M059J (cell line): ENCODE results near the gene CCR6. TPM values are rescaled to one million over a fixed set of nuclear protein-coding genes. Genes with fewer than 3 reads are reported as not detected.
"Not testable (repeated sequence)": the region's sequence is repeated elsewhere in the genome, so short reads cannot be mapped to it uniquely, and the experiment has no call there.

Source experiments
- DNase-seq: peaks from one replicate; pipeline ENCODE4 v3.0.0-alpha.2; 2012; ENCODE audit warnings: low read depth
- total RNA-seq: library from RNA; depleted of rRNA; stranded (reverse); fragments of >200 nt; shearing (Covaris generic); gene quantifications from 2 replicates; pipeline ENCODE4 v1.2.3, GENCODE V29; 2014; rRNA removed

CCR6 gene
- total RNA-seq, 1 experiment from 2014 or later: 0.57 TPM

DNA sequence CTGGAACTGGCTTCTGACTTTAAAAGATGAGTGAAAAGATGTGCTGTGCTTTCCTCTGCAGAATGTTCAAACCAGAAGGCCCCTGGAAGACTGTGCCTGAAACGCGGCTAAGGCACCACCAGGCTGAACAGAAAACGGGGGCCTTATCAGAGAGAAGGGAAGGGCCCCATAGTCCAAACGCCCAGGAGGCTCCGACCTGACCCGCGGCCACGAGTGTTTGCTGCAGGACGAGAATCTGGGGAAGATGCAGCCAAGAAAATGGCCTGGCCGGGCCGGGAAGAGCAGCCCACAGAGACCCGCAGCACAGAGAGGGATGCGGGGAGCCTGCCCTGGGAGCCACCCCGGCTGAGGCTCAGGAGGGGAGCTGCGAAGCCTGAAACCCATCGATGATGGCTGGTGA lies 45.4 kb downstream of the CCR6 start:
- not testable (repeated sequence) for DNase-seq

DNA sequence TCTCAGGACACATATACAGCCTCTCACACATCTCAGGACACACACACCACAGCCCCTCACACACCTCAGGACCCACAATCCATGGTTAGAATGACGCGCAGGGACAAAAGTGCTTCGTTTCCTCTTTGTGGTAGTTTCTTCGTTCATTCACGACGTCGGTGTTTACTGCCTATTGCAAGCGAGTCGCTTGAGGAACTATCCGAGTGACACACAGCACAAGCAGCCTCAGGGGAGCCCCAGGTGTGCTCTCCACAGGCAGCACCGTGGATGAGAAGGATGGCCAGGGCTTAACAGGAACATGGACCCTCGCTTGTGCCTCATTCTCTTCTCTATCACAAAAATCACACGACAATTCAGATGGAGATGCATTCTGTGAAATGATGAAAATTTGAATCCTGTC lies 47.0 kb downstream of the CCR6 start:
- not testable (repeated sequence) for DNase-seq

DNA sequence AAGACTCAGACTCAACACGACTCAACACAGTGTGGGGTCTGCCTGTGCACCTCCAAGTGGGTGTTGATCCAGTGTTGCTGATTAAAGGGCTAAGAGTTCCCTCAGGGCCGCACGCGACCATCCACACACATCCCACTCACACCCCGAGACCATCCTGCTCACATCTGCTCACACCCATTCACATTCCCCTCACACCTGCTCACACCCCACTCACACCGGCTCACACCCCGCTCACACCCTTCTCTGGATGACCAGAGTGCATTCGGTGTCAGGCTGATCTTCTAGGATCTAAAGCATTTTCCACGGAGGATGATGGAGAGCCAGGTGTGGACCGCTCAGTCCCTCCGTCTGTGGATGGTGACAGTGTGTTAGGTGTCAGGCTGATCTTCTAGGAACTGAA lies 48.4 kb downstream of the CCR6 start:
- not testable (repeated sequence) for DNase-seq

DNA sequence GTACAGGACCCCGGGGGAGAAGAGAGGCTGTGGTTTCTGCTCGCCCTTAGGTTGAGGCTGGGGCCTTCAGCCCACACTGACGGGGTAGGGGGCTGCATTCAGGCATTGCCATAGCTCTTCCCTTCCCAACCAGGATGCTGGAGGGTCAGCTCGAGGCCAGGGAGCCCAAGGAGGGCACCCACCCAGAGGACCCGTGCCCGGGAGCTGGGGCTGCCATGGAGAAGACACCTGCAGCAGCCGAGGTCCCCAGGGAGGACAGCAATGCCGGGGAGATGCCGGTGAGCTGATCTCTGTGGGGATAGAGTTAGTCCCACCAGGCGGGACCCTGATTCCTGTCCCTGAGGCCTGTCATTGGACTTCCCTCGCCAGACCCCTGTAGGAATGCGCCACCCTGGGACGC lies 49.1 kb downstream of the CCR6 start:
- not testable (repeated sequence) for DNase-seq

DNA sequence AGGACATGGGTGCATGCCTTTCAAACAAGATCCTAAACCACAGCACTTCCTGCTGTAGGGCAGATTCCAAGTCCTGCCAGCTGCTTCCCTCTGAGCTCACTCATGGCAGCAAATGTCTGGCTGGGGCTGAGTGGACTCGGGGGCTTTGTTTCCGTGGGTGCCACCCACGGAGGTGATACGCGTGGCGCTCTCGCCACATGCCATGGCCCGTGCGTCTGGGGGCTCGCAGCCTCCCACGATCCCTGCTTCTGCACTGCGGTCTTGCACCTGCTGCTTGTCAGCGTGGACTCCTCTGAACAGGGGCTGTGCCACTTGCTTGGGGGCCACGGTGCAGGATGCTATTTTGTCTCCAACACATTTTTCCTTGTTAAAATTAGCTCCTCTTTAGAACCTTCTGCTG lies 54.4 kb downstream of the CCR6 start:
- not testable (repeated sequence) for DNase-seq

DNA sequence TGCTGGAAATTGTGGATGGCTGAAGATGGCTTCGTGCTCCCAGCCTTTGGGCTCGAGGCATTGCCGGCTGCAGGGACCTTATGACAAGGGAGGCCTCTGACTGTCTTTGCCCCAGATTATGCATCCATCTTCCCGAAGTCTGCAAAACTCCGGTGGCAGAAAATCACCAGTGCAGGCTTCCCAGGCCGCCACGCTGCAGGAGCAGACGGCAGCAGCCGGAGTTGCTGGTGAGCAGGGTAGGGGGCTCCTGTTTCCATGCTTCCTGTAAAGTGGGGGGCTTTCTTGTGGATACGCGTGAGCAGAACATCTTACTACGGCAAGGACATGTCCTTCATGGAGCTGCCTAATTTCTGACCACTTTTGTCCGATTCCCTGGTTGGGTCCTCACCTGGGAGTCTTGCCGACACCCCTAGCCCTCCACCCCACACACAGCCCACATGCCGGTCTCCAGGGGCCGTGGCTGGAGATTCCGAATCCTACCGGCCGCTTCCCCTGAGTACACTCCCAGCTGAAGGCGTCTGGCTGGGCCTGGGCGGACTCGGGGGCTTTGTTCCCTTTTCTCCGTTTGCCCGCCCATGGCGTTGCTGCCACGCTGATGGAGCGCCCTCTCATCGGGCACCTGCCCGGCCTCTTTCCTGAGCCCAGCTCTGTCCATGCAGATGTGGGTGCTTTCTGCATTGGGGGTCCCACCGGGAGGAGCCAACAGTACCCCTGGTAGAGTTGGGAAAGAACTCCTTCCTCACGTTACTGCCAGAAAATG lies 56.2 kb downstream of the CCR6 start:
- not testable (repeated sequence) for DNase-seq

GRCh38 chr6:167180086-167180485 lies 57.2 kb downstream of the CCR6 start:
- not testable (repeated sequence) for DNase-seq

GRCh38 chr6:167181351-167181750 lies 58.5 kb downstream of the CCR6 start:
- DNase-seq: not testable (repeated sequence)

GRCh38 chr6:167182913-167183314 lies 60.0 kb downstream of the CCR6 start:
- not testable (repeated sequence) for DNase-seq

- DNase-seq: not testable (repeated sequence)
These were observed 62.2 kb downstream of the CCR6 start for GRCh38 chr6:167185101-167185500.

DNA sequence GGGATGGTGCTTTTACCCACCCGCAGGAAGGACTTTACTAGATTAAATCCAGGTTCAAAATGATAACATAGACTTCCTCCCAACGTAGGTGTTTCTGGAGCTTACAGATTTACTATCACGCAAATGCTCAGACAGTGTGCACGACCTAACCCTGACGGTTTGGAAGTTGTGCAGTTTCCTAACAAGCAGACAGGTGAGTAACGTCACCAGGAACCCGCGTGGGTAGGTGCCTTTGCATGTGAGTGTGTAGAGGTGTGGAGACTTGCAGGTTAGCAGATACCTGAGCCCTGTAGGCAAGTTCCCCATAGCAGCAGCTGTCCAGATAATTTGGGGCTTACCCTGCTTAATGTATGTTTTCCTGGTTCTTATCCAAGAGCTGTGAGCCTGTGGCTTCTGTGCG lies 64.4 kb downstream of the CCR6 start:
- not testable (repeated sequence) for DNase-seq

Other genes with a start within 250 kb of the CCR6 start
- gene RNASET2, start 166.5 kb upstream of the CCR6 start, total RNA-seq: 31.7 and 33.3 TPM in 2 replicates
- gene CEP43, start 123.7 kb upstream of the CCR6 start, total RNA-seq: 30.8 and 37.2 TPM in 2 replicates
- not detected in 2 replicates for gene GPR31, start 34.9 kb downstream of the CCR6 start, total RNA-seq
- not detected in 2 replicates for gene UNC93A, start 168.2 kb downstream of the CCR6 start, total RNA-seq
- not detected in 2 replicates for gene TTLL2, start 202.0 kb downstream of the CCR6 start, total RNA-seq